Retinal pigment epithelial cell (primary cell): Measurements from ENCODE around the gene PLCB3.

Experiments used
- DNase-seq: peaks from one replicate; pipeline ENCODE4 v3.0.0-alpha.2; 2010; ENCODE audit warnings: low read depth
- H3K4me3 ChIP-seq: 2 replicates; pipeline ENCODE4 v1.5.1; 2011; ENCODE audit warnings: mild to moderate bottlenecking, low read length, control low read depth, moderate library complexity
- TF ChIP-seq, protein P1 (sequence below): conservative IDR thresholded peaks from 2 replicates; pipeline ENCODE4 v1.5.1; 2011; ENCODE audit warnings: low read depth, low read length, control low read depth, inconsistent platforms

PLCB3 gene

DNA sequence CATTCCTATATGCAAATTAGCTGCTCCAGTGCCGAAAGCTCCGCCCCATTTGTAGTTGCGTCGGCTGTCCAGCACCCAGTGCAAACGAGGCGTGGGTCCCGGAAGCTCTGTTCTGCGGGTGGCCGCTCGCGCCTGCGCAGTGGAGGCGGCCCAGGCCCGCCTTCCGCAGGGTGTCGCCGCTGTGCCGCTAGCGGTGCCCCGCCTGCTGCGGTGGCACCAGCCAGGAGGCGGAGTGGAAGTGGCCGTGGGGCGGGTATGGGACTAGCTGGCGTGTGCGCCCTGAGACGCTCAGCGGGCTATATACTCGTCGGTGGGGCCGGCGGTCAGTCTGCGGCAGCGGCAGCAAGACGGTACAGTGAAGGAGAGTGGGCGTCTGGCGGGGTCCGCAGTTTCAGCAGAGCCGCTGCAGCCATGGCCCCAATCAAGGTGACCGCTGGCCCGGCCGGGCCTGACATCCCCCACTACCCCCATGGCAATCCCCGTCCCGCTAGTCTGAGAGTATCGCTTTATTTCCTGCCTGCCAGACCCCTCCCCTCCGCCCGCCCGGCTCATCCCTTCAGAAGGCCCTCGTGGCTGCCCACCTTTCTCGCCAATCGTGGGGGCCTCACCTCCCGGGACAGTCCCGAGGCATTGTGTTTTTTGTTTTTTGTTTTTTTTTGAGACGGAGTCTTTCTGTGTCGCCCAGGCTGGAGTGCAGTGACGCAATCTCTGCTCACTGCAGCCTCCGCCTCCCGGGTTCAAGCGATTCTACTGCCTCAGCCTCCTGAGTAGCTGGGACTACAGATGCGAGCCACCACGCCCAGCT lies 66.8 kb downstream of the PLCB3 start, which contains the start of gene PRDX5:
Gene PRDX5 (plus strand): TSS at position 161 of the 805 bp plus-strand sequence. CDS start 95 bp downstream, at position 256.
- peak within 1 kb of the TSS; percentile 94 for H3K4me3 ChIP-seq
- DNase-seq: peak; percentile 77
- TF ChIP-seq, protein P1, sequence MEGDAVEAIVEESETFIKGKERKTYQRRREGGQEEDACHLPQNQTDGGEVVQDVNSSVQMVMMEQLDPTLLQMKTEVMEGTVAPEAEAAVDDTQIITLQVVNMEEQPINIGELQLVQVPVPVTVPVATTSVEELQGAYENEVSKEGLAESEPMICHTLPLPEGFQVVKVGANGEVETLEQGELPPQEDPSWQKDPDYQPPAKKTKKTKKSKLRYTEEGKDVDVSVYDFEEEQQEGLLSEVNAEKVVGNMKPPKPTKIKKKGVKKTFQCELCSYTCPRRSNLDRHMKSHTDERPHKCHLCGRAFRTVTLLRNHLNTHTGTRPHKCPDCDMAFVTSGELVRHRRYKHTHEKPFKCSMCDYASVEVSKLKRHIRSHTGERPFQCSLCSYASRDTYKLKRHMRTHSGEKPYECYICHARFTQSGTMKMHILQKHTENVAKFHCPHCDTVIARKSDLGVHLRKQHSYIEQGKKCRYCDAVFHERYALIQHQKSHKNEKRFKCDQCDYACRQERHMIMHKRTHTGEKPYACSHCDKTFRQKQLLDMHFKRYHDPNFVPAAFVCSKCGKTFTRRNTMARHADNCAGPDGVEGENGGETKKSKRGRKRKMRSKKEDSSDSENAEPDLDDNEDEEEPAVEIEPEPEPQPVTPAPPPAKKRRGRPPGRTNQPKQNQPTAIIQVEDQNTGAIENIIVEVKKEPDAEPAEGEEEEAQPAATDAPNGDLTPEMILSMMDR: peak; percentile 36
